HepG2 (cell line): ENCODE data around the gene IL1A. TPM values are rescaled to one million over a fixed set of nuclear protein-coding genes. Genes with fewer than 3 reads are reported as not detected.

Experiments
- CENPBD1 ChIP-seq: sonication (generic); formaldehyde crosslinking; IDR thresholded peaks from 2 replicates; pipeline ENCODE4 v1.8.0; 2022; ENCODE audit warnings: missing genetic modification reagents, low read depth, mild to moderate bottlenecking, borderline replicate concordance
- HDAC2 ChIP-seq: sonication (generic); formaldehyde crosslinking; IDR thresholded peaks from 2 replicates; pipeline ENCODE4 v1.4.0; 2020; ENCODE audit warnings: missing genetic modification reagents
- HNF1A ChIP-seq, 2 experiments: sonication (generic) in 1 of 2; formaldehyde crosslinking in 1 of 2; IDR thresholded peaks; 2 replicates each; pipeline versions ENCODE4 v1.4.0 to v1.6.1; 2016 to 2020; ENCODE audit warnings: borderline replicate concordance in 1 of 2, low read depth in 1 of 2, mild to moderate bottlenecking in 1 of 2, missing genetic modification reagents in 1 of 2
- HOXA3 ChIP-seq: sonication (generic); formaldehyde crosslinking; IDR thresholded peaks from 2 replicates; pipeline ENCODE4 v1.5.0; 2020; ENCODE audit warnings: missing genetic modification reagents
- IRF1 ChIP-seq: sonication (generic); formaldehyde crosslinking; IDR thresholded peaks from 2 replicates; pipeline ENCODE4 v1.4.0; 2020; ENCODE audit warnings: low read depth, mild to moderate bottlenecking, missing genetic modification reagents
- NFE2 ChIP-seq: sonication (generic); formaldehyde crosslinking; IDR thresholded peaks from 2 replicates; pipeline ENCODE4 v1.4.0; 2020; ENCODE audit warnings: missing genetic modification reagents
- NR2F2 ChIP-seq: IDR thresholded peaks from 2 replicates; pipeline ENCODE4 v1.6.1; 2012; ENCODE audit warnings: low read depth, inconsistent platforms, borderline replicate concordance
- RERE ChIP-seq: IDR thresholded peaks from 2 replicates; pipeline ENCODE4 v1.6.1; 2016; ENCODE audit warnings: low read depth, missing genetic modification reagents, missing compliant biosample characterization
- ZBTB20 ChIP-seq: sonication (generic); formaldehyde crosslinking; IDR thresholded peaks from 2 replicates; pipeline ENCODE4 v1.8.1; 2023; ENCODE audit warnings: missing genetic modification reagents, low read depth, mild to moderate bottlenecking, borderline replicate concordance
- ZBTB33 ChIP-seq: sonication (generic); formaldehyde crosslinking; IDR thresholded peaks from 2 replicates; pipeline ENCODE4 v1.4.0; 2020; ENCODE audit warnings: missing genetic modification reagents
- ZNF225 ChIP-seq: sonication (generic); formaldehyde crosslinking; IDR thresholded peaks from 2 replicates; pipeline ENCODE4 v1.4.0; 2020; ENCODE audit warnings: mild to moderate bottlenecking, missing genetic modification reagents
- ZNF264 ChIP-seq: sonication (generic); formaldehyde crosslinking; IDR thresholded peaks from 2 replicates; pipeline ENCODE4 v1.4.0; 2020; ENCODE audit warnings: missing genetic modification reagents
- ZNF44 ChIP-seq: sonication (generic); formaldehyde crosslinking; IDR thresholded peaks from 2 replicates; pipeline ENCODE4 v1.5.1; 2020; ENCODE audit warnings: mild to moderate bottlenecking, missing genetic modification reagents
- ZNF564 ChIP-seq: sonication (generic); formaldehyde crosslinking; IDR thresholded peaks from 2 replicates; pipeline ENCODE4 v1.8.1; 2023; ENCODE audit warnings: mild to moderate bottlenecking, missing genetic modification reagents
- polyA plus RNA-seq, 8 experiments: library from polyadenylated mRNA; depleted of rRNA in 3 of 8; stranded (reverse) in 7 of 8; unstranded in 1 of 8; fragments of >200 nt; fragmentation: Illumina TruSeq in 4 of 8; extraction: Trizol in 4 of 8; gene quantifications; 2 replicates each; pipeline versions ENCODE4 v1.2.1 to v1.2.3, GENCODE V29; 2011 to 2016; ENCODE audit warnings: low read depth in 4 of 8, missing spikeins in 1 of 8, mixed read lengths in 1 of 8; ENCODE audit not compliant: insufficient read depth in 1 of 8
- total RNA-seq, 5 experiments: library from RNA; depleted of rRNA; stranded (reverse); fragments of >200 nt; fragmentation: Illumina TruSeq; extraction: Trizol; gene quantifications; 2 replicates each; pipeline ENCODE4 v1.2.3, GENCODE V29; 2016; ENCODE audit warnings: low read depth in 1 of 5

Gene IL1A
- total and polyA plus RNA-seq, 2 of the 13 experiments (the other 11 are each of a cell fraction or from before 2014, with no cell fraction given): not detected

- TF ChIP-seq HNF1A (IDR thresholded peaks at IDR 0.05; ENCODE audit: low read depth) (peak; percentile 98), HNF1A (CRISPR knock-in tag; IDR thresholded peaks at IDR 0.05; ENCODE audit: borderline replicate concordance) (peak; percentile 99), HOXA3 (peak; percentile 79), ZNF44 (CRISPR knock-in tag) (0 out of 2 replicates have a peak, but pooled peaks have one; percentile 54), ZBTB20 (peak; percentile 96; the same call in 1 of the 2 replicates), IRF1 (CRISPR knock-in tag) (no peak), ZNF225 (CRISPR knock-in tag) (no peak; the same call in 1 of the 2 replicates), NFE2 (CRISPR knock-in tag) (no peak), ZNF264 (peak; percentile 92), NR2F2 (peak; percentile 100), ZNF564 (CRISPR knock-in tag) (peak; percentile 81), RERE (CRISPR knock-in tag) (peak; percentile 99), CENPBD1 (no peak), ZBTB33 (CRISPR knock-in tag) (0 out of 2 replicates have a peak, but pooled peaks have one; percentile 30), HDAC2 (CRISPR knock-in tag) (peak; percentile 99)
Measured at GRCh38 chr2:112818094-112818902, 34.0 kb upstream of the IL1A start (continued).
